Suprapubic skin (tissue), 4 donors: ENCODE data around the gene RAB31. TPM values are rescaled to one million over a fixed set of nuclear protein-coding genes. Genes with fewer than 3 reads are reported as not detected.

Experiments used
- DNase-seq, 2 donors: peaks; one replicate each; pipeline ENCODE4 v3.0.0-alpha.2; 2019; ENCODE audit warnings: low spot score in 2 of 2
- H3K27ac ChIP-seq: fragments of 200-600 bp; sonication (generic); one replicate; pipeline ENCODE4 v1.5.1; 2019
- H3K27me3 ChIP-seq: fragments of 200-600 bp; sonication (generic); one replicate; pipeline ENCODE4 v1.5.1; 2019
- H3K36me3 ChIP-seq: fragments of 200-600 bp; sonication (generic); one replicate; pipeline ENCODE4 v1.5.1; 2019
- H3K4me1 ChIP-seq: fragments of 200-600 bp; sonication (generic); one replicate; pipeline ENCODE4 v1.5.1; 2019
- H3K4me3 ChIP-seq: fragments of 200-600 bp; sonication (generic); one replicate; pipeline ENCODE4 v1.5.1; 2019; ENCODE audit warnings: mild to moderate bottlenecking
- H3K9me3 ChIP-seq: fragments of 200-600 bp; sonication (generic); one replicate; pipeline ENCODE4 v1.5.1; 2019
- CTCF ChIP-seq, 2 donors: fragments of 200-600 bp in 1 of 2; fragments of 450-650 bp in 1 of 2; sonication (generic) in 1 of 2; IDR thresholded peaks; one replicate each; pipeline ENCODE4 v1.5.1; 2016 to 2019; ENCODE audit warnings: antibody characterized with exemption in 2 of 2, mild to moderate bottlenecking in 1 of 2, moderate library complexity in 1 of 2
- EP300 ChIP-seq: sonication (generic); formaldehyde crosslinking; IDR thresholded peaks from one replicate; pipeline ENCODE4 v1.6.1; 2017; ENCODE audit warnings: antibody characterized with exemption
- POLR2A ChIP-seq, 2 donors: fragments of 450-650 bp; IDR thresholded peaks; one replicate each; pipeline ENCODE4 v1.6.1; 2017; ENCODE audit warnings: antibody characterized with exemption in 2 of 2, mild to moderate bottlenecking in 2 of 2, moderate library complexity in 2 of 2
- POLR2AphosphoS5 ChIP-seq, 3 donors: sonication (generic); formaldehyde crosslinking; IDR thresholded peaks; one replicate each; pipeline ENCODE4 v1.6.1; 2017; ENCODE audit warnings: antibody characterized with exemption in 3 of 3
- WGBS: methylation state at CpG from one replicate; pipeline ENCODE4 v1.1.5; 2018; 5-methylcytosine and 5-hydroxymethylcytosine counted together
- total RNA-seq, 4 donors: library from RNA; depleted of rRNA; stranded (reverse); fragments of >200 nt; gene quantifications; one replicate each; pipeline ENCODE4 v1.1.0, GENCODE V29; 2016

Gene RAB31
- total RNA-seq, 4 donors from 2014 or later: 5.8 to 15.2 (median 11.4) TPM

GRCh38 chr18:9867071-9867594 is 159.0 kb downstream of the RAB31 start:
- H3K27me3 ChIP-seq: no peaks in the 10 kb centered on the region
- no peak for DNase-seq
- no peaks in the 10 kb centered on the region for H3K36me3 ChIP-seq
- H3K9me3 ChIP-seq: no peaks in the 10 kb centered on the region
- WGBS: 79% methylated on average over 4 of the region's 4 CpGs
- H3K4me1 ChIP-seq: peaks cover 14% of the 10 kb centered on the region
- no peak overlapping the region for H3K4me3 ChIP-seq
- no peak overlapping the region for H3K27ac ChIP-seq
- TF ChIP-seq POLR2A (IDR thresholded peaks at IDR 0.05) (no peak), EP300 (no peak), POLR2AphosphoS5 (IDR thresholded peaks at IDR 0.05) (no peak), CTCF (IDR thresholded peaks at IDR 0.05) (no peak)

GRCh38 chr18:9868857-9869714 is 161.0 kb downstream of the RAB31 start:
- TF ChIP-seq EP300 (no peak), POLR2A (IDR thresholded peaks at IDR 0.05) (no peak), POLR2AphosphoS5 (IDR thresholded peaks at IDR 0.05) (no peak), CTCF (IDR thresholded peaks at IDR 0.05) (no peak)
- 53% methylated on average over 6 of the region's 6 CpGs for WGBS
- Histone ChIP-seq H3K27ac (no peak overlapping the region), H3K9me3 (no peaks in the 10 kb centered on the region), H3K27me3 (no peaks in the 10 kb centered on the region), H3K36me3 (no peaks in the 10 kb centered on the region), H3K4me3 (no peak overlapping the region), H3K4me1 (peaks cover 14% of the 10 kb centered on the region)
- no peak for DNase-seq

DNA sequence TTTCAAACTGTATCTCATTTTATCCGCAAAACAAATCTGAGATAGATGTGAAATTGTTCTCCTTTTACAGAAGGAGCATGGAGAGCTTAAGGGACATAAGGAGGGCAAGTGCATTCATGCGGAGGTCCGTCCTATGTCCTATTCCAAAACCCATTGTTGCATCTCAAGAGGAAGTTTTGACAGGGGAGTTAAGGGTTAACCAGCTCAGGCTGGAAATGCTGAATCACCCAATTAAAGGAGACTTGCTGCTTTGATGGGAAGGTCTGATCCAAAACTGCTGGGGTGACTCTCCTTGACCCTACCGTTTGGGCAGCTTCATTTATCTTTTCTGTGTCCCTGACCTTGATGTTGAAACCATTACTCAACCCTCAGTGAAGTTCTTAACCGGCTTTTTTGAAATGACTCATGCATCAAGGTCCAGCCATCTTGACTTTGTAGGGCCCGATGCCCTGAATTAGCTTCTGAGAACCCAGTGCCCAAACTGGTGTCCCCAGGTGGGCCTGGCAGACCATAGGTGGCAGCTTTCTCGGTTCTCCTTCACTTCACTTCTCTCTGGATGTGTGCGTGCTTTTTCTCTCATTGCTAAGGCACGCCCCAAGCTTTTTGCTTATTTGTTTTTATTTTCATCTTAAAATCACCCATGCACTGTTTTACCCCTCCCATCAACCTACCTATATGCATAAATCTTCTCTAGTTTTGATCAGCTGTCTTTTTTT is 161.8 kb downstream of the RAB31 start:
- H3K4me3 ChIP-seq: no peak overlapping the region
- no peak for TF ChIP-seq POLR2AphosphoS5 (IDR thresholded peaks at IDR 0.05)
- no peak for TF ChIP-seq EP300
- no peak for TF ChIP-seq CTCF (IDR thresholded peaks at IDR 0.05)
- H3K9me3 ChIP-seq: no peaks in the 10 kb centered on the region
- WGBS: 61% methylated on average over 9 of the region's 9 CpGs
- peaks cover 14% of the 10 kb centered on the region for H3K4me1 ChIP-seq
- no peak for DNase-seq
- no peaks in the 10 kb centered on the region for H3K36me3 ChIP-seq
- no peak overlapping the region for H3K27ac ChIP-seq
- H3K27me3 ChIP-seq: no peaks in the 10 kb centered on the region

GRCh38 chr18:9870431-9871008 is 162.4 kb downstream of the RAB31 start:
- Histone ChIP-seq H3K9me3 (no peaks in the 10 kb centered on the region), H3K27me3 (no peaks in the 10 kb centered on the region), H3K27ac (no peak overlapping the region), H3K4me1 (peaks cover 14% of the 10 kb centered on the region), H3K4me3 (no peak overlapping the region), H3K36me3 (no peaks in the 10 kb centered on the region)
- WGBS: 36% methylated on average over 4 of the region's 4 CpGs
- no peak for DNase-seq
- TF ChIP-seq EP300: no peak

DNA sequence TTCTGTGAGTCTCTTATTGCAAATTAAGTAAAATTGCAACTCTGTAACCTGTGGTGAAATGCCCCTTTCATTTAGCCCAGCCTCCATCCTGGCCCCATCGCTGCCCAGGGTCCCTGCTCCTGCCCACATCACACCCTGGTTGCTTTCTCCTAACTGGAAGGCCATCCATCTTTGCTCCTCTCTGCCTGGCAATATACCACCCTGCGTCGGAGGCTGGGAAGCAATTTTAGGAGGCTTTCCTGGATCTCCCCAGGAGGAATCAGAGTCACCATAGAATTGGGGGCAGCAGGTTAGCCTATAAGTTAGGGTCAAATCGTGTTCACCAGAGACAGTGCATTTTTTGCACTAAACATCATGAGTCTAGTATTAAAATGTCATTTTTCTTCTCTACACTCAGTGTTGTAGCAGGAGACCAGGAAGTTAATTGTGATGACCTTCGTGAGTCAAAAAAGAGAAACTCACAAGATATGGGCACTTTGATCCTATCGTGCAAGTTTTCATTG is 163.2 kb downstream of the RAB31 start:
- WGBS: 88% methylated on average over 6 of the region's 6 CpGs
- no peaks in the 10 kb centered on the region for H3K36me3 ChIP-seq
- no peak for DNase-seq
- H3K4me1 ChIP-seq: peaks cover 14% of the 10 kb centered on the region
- no peak overlapping the region for H3K27ac ChIP-seq
- TF ChIP-seq EP300 (no peak), POLR2A (IDR thresholded peaks at IDR 0.05) (no peak), POLR2AphosphoS5 (IDR thresholded peaks at IDR 0.05) (no peak), CTCF (IDR thresholded peaks at IDR 0.05) (no peak)
- H3K9me3 ChIP-seq: no peaks in the 10 kb centered on the region
- no peak overlapping the region for H3K4me3 ChIP-seq
- H3K27me3 ChIP-seq: no peaks in the 10 kb centered on the region
